Esophagus muscularis mucosa (tissue), 4 donors: ENCODE results near the gene USP12.

Source experiments
- EP300 ChIP-seq: sonication (generic); formaldehyde crosslinking; IDR thresholded peaks from one replicate; pipeline ENCODE4 v1.6.1; 2017; ENCODE audit warnings: antibody characterized with exemption
- POLR2A ChIP-seq: fragments of 450-650 bp; IDR thresholded peaks from one replicate; pipeline ENCODE4 v1.6.1; 2017; ENCODE audit warnings: antibody characterized with exemption, moderate library complexity, mild to moderate bottlenecking, low read depth
- TF ChIP-seq, protein P1 (sequence below), 3 experiments: fragments of 200-600 bp in 2 of 3; fragments of 450-650 bp in 1 of 3; sonication (generic) in 2 of 3; IDR thresholded peaks; one replicate each; pipeline ENCODE4 v1.5.1; 2017 to 2019; ENCODE audit warnings: antibody characterized with exemption in 3 of 3, mild to moderate bottlenecking in 2 of 3, moderate library complexity in 1 of 3

GRCh38 chr13:27160657-27161295 is 10.8 kb downstream of the USP12 start:
- TF ChIP-seq, protein P1, sequence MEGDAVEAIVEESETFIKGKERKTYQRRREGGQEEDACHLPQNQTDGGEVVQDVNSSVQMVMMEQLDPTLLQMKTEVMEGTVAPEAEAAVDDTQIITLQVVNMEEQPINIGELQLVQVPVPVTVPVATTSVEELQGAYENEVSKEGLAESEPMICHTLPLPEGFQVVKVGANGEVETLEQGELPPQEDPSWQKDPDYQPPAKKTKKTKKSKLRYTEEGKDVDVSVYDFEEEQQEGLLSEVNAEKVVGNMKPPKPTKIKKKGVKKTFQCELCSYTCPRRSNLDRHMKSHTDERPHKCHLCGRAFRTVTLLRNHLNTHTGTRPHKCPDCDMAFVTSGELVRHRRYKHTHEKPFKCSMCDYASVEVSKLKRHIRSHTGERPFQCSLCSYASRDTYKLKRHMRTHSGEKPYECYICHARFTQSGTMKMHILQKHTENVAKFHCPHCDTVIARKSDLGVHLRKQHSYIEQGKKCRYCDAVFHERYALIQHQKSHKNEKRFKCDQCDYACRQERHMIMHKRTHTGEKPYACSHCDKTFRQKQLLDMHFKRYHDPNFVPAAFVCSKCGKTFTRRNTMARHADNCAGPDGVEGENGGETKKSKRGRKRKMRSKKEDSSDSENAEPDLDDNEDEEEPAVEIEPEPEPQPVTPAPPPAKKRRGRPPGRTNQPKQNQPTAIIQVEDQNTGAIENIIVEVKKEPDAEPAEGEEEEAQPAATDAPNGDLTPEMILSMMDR (IDR thresholded peaks at IDR 0.05), result no peak
- TF ChIP-seq POLR2A (no peak), EP300 (no peak)
